Stimulated activated CD4-positive, alpha-beta T cell treated with anti-CD3 and anti-CD28 coated beads, Interleukin-1b, Interleukin-23, amount 100 ng/mL, for 48 hours (primary cell): ENCODE data around the gene WDR82.
"Not testable (repeated sequence)": the region's sequence is repeated elsewhere in the genome, so short reads cannot be mapped to it uniquely, and the experiment has no call there.

ENCODE experiments used
- DNase-seq: peaks from one replicate; pipeline ENCODE4 v3.0.0-alpha.2; 2020

WDR82 gene

GRCh38 chr3:52286777-52287110 is 8.3 kb upstream of the WDR82 start:
- DNase-seq: no peak

- not testable (repeated sequence) for DNase-seq
These were observed 5.6 kb upstream of the WDR82 start for GRCh38 chr3:52284051-52284450.

- no peak for DNase-seq
These were observed 4.9 kb upstream of the WDR82 start for GRCh38 chr3:52283306-52283705.

- DNase-seq: no peak
These were observed 3.7 kb upstream of the WDR82 start for GRCh38 chr3:52281981-52282801.

- DNase-seq: no peak
These were observed 1.6 kb upstream of the WDR82 start for GRCh38 chr3:52280050-52280461.

GRCh38 chr3:52279596-52279995 is 1.1 kb upstream of the WDR82 start:
- DNase-seq: no peak

GRCh38 chr3:52277972-52278509 is 408 bp downstream of the WDR82 start:
- no peak for DNase-seq

- peak; percentile 85 for DNase-seq
These were observed 1.1 kb downstream of the WDR82 start for GRCh38 chr3:52277071-52277964.

- DNase-seq: not testable (repeated sequence)
These were observed 3.7 kb downstream of the WDR82 start for GRCh38 chr3:52274781-52275180.

- no peak for DNase-seq
These were observed 5.6 kb downstream of the WDR82 start for GRCh38 chr3:52272831-52273230.

- DNase-seq: not testable (repeated sequence)
These were observed 6.3 kb downstream of the WDR82 start for GRCh38 chr3:52272172-52272571.

GRCh38 chr3:52270252-52270754 is 8.1 kb downstream of the WDR82 start:
- no peak for DNase-seq

GRCh38 chr3:52269776-52270175 is 8.7 kb downstream of the WDR82 start:
- no peak for DNase-seq

GRCh38 chr3:52268036-52268435 is 10.4 kb downstream of the WDR82 start:
- peak; percentile 63 for DNase-seq

GRCh38 chr3:52265387-52265786 is 13.1 kb downstream of the WDR82 start:
- no peak for DNase-seq

- no peak for DNase-seq
These were observed 16.0 kb downstream of the WDR82 start for GRCh38 chr3:52262447-52262846.

GRCh38 chr3:52259448-52259847 is 19.0 kb downstream of the WDR82 start:
- DNase-seq: no peak

- no peak for DNase-seq
These were observed 19.4 kb downstream of the WDR82 start for GRCh38 chr3:52259035-52259434.

GRCh38 chr3:52257911-52258310 is 20.5 kb downstream of the WDR82 start:
- no peak for DNase-seq

- DNase-seq: no peak
These were observed 21.8 kb downstream of the WDR82 start for GRCh38 chr3:52256622-52257021.

GRCh38 chr3:52256159-52256558 is 22.3 kb downstream of the WDR82 start:
- DNase-seq: no peak

GRCh38 chr3:52254608-52255007 is 23.8 kb downstream of the WDR82 start:
- no peak for DNase-seq
